ENCODE data around the gene MFN1. TPM values are rescaled to one million over a fixed set of nuclear protein-coding genes. Genes with fewer than 3 reads are reported as not detected.

Gene MFN1
- total RNA-seq, 2 experiments from 2014 or later = 32.9 to 39.0 TPM

GRCh38 chr3:179425075-179425474, 77.6 kb downstream of the MFN1 start:
- DNase-seq = no peak
- H3K4me3 Mint-ChIP-seq = no peak overlapping the region
- ATAC-seq (ENCODE audit: low read depth) = no peak
- no peak overlapping the region for H3K27ac Mint-ChIP-seq
- H3K4me1 Mint-ChIP-seq = no peaks in the 10 kb centered on the region
- POLR2A ChIA-PET = no interaction called here
- no peaks in the 10 kb centered on the region for H3K27me3 Mint-ChIP-seq
- peaks cover 20% of the 10 kb centered on the region for H3K36me3 Mint-ChIP-seq
- H3K9me3 Mint-ChIP-seq = no peaks in the 10 kb centered on the region

- Mint-ChIP-seq H3K27me3 (peaks cover 9% of the 10 kb centered on the region), H3K9me3 (no peaks in the 10 kb centered on the region), H3K27ac (no peak overlapping the region), H3K36me3 (peaks cover 16% of the 10 kb centered on the region), H3K4me3 (no peak overlapping the region), H3K4me1 (no peaks in the 10 kb centered on the region)
- POLR2A ChIA-PET = no interaction called here
- ATAC-seq (ENCODE audit: low read depth) = no peak
- no peak for DNase-seq
Measured at GRCh38 chr3:179428876-179429548, 81.5 kb downstream of the MFN1 start.

DNA sequence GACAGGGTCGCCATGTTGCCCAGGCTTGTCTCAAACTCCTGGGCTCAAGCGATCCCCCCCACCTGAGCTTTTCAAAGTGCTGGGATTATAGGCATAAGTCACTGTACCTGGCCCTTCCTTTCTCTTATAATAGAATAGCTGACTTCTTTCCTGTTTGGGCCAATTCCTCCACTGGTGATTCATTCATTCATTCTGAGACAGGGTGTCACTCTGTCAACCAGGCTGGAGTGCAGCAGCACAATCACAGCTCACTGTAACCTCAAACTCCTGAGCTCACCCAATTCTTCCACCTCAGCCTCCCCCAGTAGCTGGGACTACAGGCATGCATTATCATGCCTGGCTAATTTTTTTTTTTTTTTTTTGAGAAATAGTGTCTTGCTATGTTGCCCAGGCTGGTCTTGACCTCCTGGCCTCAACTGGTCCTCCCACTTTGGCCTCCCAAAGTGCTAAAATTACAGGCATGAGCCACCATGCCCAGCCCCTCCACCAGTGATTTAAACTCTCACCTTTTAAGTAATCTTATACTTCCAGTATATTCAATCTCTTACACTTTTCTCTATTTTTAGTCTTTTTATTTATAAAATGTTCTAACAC, 82.9 kb downstream of the MFN1 start:
- Mint-ChIP-seq H3K36me3 (peaks cover 6% of the 10 kb centered on the region), H3K9me3 (no peaks in the 10 kb centered on the region), H3K4me1 (no peaks in the 10 kb centered on the region), H3K27ac (no peak overlapping the region), H3K27me3 (peaks cover 9% of the 10 kb centered on the region), H3K4me3 (no peak overlapping the region)
- no peak for ATAC-seq (ENCODE audit: low read depth)
- no peak for DNase-seq
- POLR2A ChIA-PET = no interaction called here

- Mint-ChIP-seq H3K27ac (no peak overlapping the region), H3K4me1 (no peaks in the 10 kb centered on the region), H3K27me3 (peaks cover 9% of the 10 kb centered on the region), H3K36me3 (peaks cover 1% of the 10 kb centered on the region), H3K4me3 (no peak overlapping the region), H3K9me3 (no peaks in the 10 kb centered on the region)
- DNase-seq = no peak
- POLR2A ChIA-PET = no interaction called here
- ATAC-seq (ENCODE audit: low read depth) = no peak
Measured at GRCh38 chr3:179432021-179432420, 84.5 kb downstream of the MFN1 start.

DNA sequence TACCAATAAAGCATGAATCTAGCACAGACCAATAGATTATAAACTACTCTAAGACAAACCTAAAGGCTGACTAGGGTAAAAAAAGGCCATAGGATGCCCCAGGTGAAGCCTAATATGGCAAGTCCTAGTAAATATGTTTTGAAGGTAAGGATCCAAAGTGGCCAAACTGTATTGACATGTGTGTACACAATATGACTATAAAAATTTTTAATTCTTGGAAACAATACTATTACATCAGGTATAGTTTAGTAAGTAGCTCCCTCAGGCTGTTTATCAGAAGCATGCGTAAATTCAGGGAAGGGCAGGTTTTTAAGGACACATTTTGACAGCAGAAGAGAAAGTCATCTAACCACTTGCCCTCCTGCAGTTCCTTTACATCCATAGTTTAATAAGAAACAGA, 84.9 kb downstream of the MFN1 start:
- Mint-ChIP-seq H3K4me3 (no peak overlapping the region), H3K4me1 (no peaks in the 10 kb centered on the region), H3K27ac (no peak overlapping the region), H3K9me3 (no peaks in the 10 kb centered on the region), H3K36me3 (no peaks in the 10 kb centered on the region), H3K27me3 (peaks cover 9% of the 10 kb centered on the region)
- POLR2A ChIA-PET = no interaction called here
- ATAC-seq (ENCODE audit: low read depth) (no peak), DNase-seq (no peak)

GRCh38 chr3:179436517-179436916, 89.0 kb downstream of the MFN1 start:
- peaks cover 4% of the 10 kb centered on the region for H3K4me1 Mint-ChIP-seq
- DNase-seq (no peak), ATAC-seq (ENCODE audit: low read depth) (no peak)
- H3K27ac Mint-ChIP-seq = no peak overlapping the region
- no peaks in the 10 kb centered on the region for H3K36me3 Mint-ChIP-seq
- no peak overlapping the region for H3K4me3 Mint-ChIP-seq
- no peaks in the 10 kb centered on the region for H3K9me3 Mint-ChIP-seq
- peaks cover 12% of the 10 kb centered on the region for H3K27me3 Mint-ChIP-seq
- POLR2A ChIA-PET = no interaction called here

DNA sequence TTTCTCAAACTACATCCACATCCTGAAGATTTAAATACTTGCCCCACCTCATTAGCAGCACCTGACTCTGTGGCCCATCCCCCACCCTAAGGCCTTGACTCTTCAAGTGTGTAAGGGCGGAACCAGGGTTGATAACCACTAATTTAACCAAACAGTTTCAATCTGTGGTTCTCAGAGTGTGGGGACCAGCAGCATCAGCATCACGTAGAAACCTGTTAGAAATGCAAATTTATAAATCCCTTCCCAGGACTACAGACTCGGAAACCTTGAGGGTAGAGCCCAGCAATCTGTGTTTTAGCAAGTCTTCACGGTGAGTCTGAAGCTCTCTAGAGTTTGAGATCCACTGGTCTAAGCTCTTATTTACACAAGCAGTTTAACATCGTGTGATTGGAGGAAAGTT, 91.3 kb downstream of the MFN1 start:
- no peak overlapping the region for H3K27ac Mint-ChIP-seq
- H3K9me3 Mint-ChIP-seq = no peaks in the 10 kb centered on the region
- DNase-seq (no peak), ATAC-seq (ENCODE audit: low read depth) (no peak)
- no peaks in the 10 kb centered on the region for H3K36me3 Mint-ChIP-seq
- no peak overlapping the region for H3K4me3 Mint-ChIP-seq
- H3K27me3 Mint-ChIP-seq = peaks cover 3% of the 10 kb centered on the region
- H3K4me1 Mint-ChIP-seq = peaks cover 4% of the 10 kb centered on the region
- POLR2A ChIA-PET = interaction anchor here (1.4 kb wide), 1 partner anchor 13 kb away, joined by 4 read pairs; the partner anchor contains the start of gene GNB4

Other genes starting within 250 kb of the MFN1 start
- gene PIK3CA, start 199.4 kb upstream of the MFN1 start, total RNA-seq = 10 to 100 TPM; 23.0 to 28.6 TPM
- gene KCNMB3, start 96.6 kb upstream of the MFN1 start, total RNA-seq = 1 to 10 TPM; 1.9 to 2.2 TPM
- 10 to 100 TPM; 36.2 to 38.9 TPM for gene ZNF639, start 24.7 kb upstream of the MFN1 start, total RNA-seq
- 1 to 10 TPM; 6.2 to 7.1 TPM for gene GNB4, start 103.8 kb downstream of the MFN1 start, total RNA-seq
- gene ACTL6A, start 215.2 kb downstream of the MFN1 start, total RNA-seq = 10 to 100 TPM; 72.1 to 74.4 TPM

All from activated naive CD8-positive, alpha-beta T cell treated with anti-CD3 and anti-CD28 coated beads, Interleukin-2, amount 10 ng/mL, durations not matched to agents 7 days and 5 days (primary cell).